B cell (primary cell): ENCODE results near the gene JAK3. TPM values are rescaled to one million over a fixed set of nuclear protein-coding genes. Genes with fewer than 3 reads are reported as not detected.
A peak's percentile ranks its signal among the peaks of the same experiment; 100 is the strongest.

Experiments used
- ATAC-seq: fragments of 200-7000 bp; cut with Tn5 transposase; one replicate; pipeline ENCODE4 v1.10.0; 2021; ENCODE audit warnings: low read depth, mild to moderate bottlenecking, moderate number of reproducible peaks, moderate library complexity
- CTCF ChIA-PET: fragments of 350-600 bp; sonication (Branson Sonifier 250); formaldehyde crosslinking; loops from one replicate; lab custom pipeline; 2021; ENCODE audit warnings: antibody characterized with exemption, inconsistent platforms; lab: Charles Lee
- POLR2A ChIA-PET: fragments of 350-600 bp; sonication (Branson Sonifier 250); formaldehyde crosslinking; loops from one replicate; lab custom pipeline; 2021; ENCODE audit warnings: antibody characterized with exemption; lab: Charles Lee
- DNase-seq: peaks from one replicate; pipeline ENCODE4 v3.0.0; 2013
- H2AFZ ChIP-seq: 2 replicates; pipeline ENCODE4 v1.6.1; 2012; ENCODE audit warnings: mild to moderate bottlenecking, low read depth, low read length; ENCODE audit not compliant: insufficient read depth, poor library complexity, severe bottlenecking
- H3K27ac ChIP-seq, 2 donors: 1 replicate in 1 of 2; 2 replicates in 1 of 2; pipeline ENCODE4 v1.5.1; 2012 to 2013; ENCODE audit warnings: low read length in 2 of 2, mild to moderate bottlenecking in 2 of 2, moderate library complexity in 1 of 2
- H3K27me3 ChIP-seq, 4 experiments: fragments of 200-600 bp in 1 of 4; sonication (generic) in 1 of 4; replicated peaks in 1 of 4; 1 replicate in 2 of 4; 2 replicates in 2 of 4; pipeline versions ENCODE4 v1.6.1 to v1.7.0; 2013 to 2016; ENCODE audit warnings: low read length in 3 of 4, mild to moderate bottlenecking in 2 of 4, mixed read lengths in 1 of 4, moderate library complexity in 1 of 4; ENCODE audit not compliant: insufficient read depth in 4 of 4, control insufficient read depth in 3 of 4; ENCODE audit errors: control extremely low read depth in 1 of 4
- H3K36me3 ChIP-seq, 2 experiments: replicated peaks in 1 of 2; 1 replicate in 1 of 2; 2 replicates in 1 of 2; pipeline versions ENCODE4 v1.6.1 to v1.7.1; 2013; ENCODE audit warnings: low read length in 1 of 2; ENCODE audit not compliant: insufficient read depth in 2 of 2, control insufficient read depth in 1 of 2; ENCODE audit errors: control extremely low read depth in 1 of 2, extremely low read depth in 1 of 2
- H3K4me1 ChIP-seq, 2 donors: fragments of 200-600 bp in 1 of 2; sonication (generic) in 1 of 2; 1 replicate in 1 of 2; 2 replicates in 1 of 2; pipeline versions ENCODE4 v1.5.1 to v1.6.1; 2013 to 2017; ENCODE audit warnings: low read length in 2 of 2; ENCODE audit not compliant: control insufficient read depth in 2 of 2, insufficient read depth in 2 of 2
- H3K4me2 ChIP-seq: replicated peaks from 2 replicates; pipeline ENCODE3; 2012; ENCODE audit warnings: mild to moderate bottlenecking, low read depth, low read length; ENCODE audit not compliant: poor library complexity, severe bottlenecking
- H3K4me3 ChIP-seq, 5 experiments: fragments of 200-600 bp in 1 of 5; sonication (generic) in 1 of 5; 1 replicate in 3 of 5; 2 replicates in 2 of 5; pipeline versions ENCODE4 v1.5.1 to v1.7.0; 2011 to 2016; ENCODE audit warnings: low read length in 4 of 5, mild to moderate bottlenecking in 4 of 5, low read depth in 2 of 5, control low read depth in 1 of 5, moderate library complexity in 1 of 5; ENCODE audit not compliant: insufficient read depth in 1 of 5; ENCODE audit errors: control extremely low read depth in 1 of 5, extremely low read depth in 1 of 5
- H3K79me2 ChIP-seq: fragments of 200-600 bp; sonication (generic); one replicate; pipeline ENCODE4 v1.6.0; 2016; ENCODE audit warnings: low read length; ENCODE audit not compliant: control insufficient read depth, insufficient read depth
- H3K9ac ChIP-seq: fragments of 200-600 bp; sonication (generic); 2 replicates; pipeline ENCODE4 v1.6.1; 2017; ENCODE audit warnings: mild to moderate bottlenecking, low read length, moderate library complexity
- H3K9me3 ChIP-seq, 3 donors: one replicate each; pipeline versions ENCODE4 v1.6.1 to v1.7.1; 2013; ENCODE audit warnings: low read length in 2 of 3; ENCODE audit not compliant: control insufficient read depth in 2 of 3, insufficient read depth in 1 of 3; ENCODE audit errors: control extremely low read depth in 1 of 3
- H4K20me1 ChIP-seq: 2 replicates; pipeline ENCODE4 v1.6.0; 2012; ENCODE audit warnings: mild to moderate bottlenecking, low read length; ENCODE audit not compliant: insufficient read depth, control insufficient read depth, poor library complexity, severe bottlenecking
- H3K27ac Mint-ChIP-seq: one replicate; pipeline ENCODE4 v1.8.0; 2021; ENCODE audit warnings: mixed read lengths
- H3K27me3 Mint-ChIP-seq: one replicate; pipeline ENCODE4 v1.8.0; 2021; ENCODE audit warnings: mixed read lengths
- H3K4me1 Mint-ChIP-seq: one replicate; pipeline ENCODE4 v1.8.0; 2021; ENCODE audit warnings: mixed read lengths
- H3K4me3 Mint-ChIP-seq: one replicate; pipeline ENCODE4 v1.8.0; 2021; ENCODE audit warnings: mixed read lengths
- H3K9me3 Mint-ChIP-seq: one replicate; pipeline ENCODE4 v1.8.0; 2022; ENCODE audit warnings: mixed read lengths; ENCODE audit not compliant: insufficient read depth
- CTCF ChIP-seq: fragments of 200-600 bp; IDR thresholded peaks from one replicate; pipeline ENCODE4 v1.8.0; 2022; ENCODE audit warnings: antibody characterized with exemption, mild to moderate bottlenecking
- EZH2 ChIP-seq: IDR thresholded peaks from 2 replicates; pipeline ENCODE4 v1.6.1; 2012; ENCODE audit warnings: borderline replicate concordance, low read depth, mild to moderate bottlenecking, moderate library complexity, low read length; ENCODE audit not compliant: insufficient read depth, poor library complexity, severe bottlenecking
- WGBS: methylation state at CpG from one replicate; pipeline ENCODE4 v1.1.5; 2013; ENCODE audit warnings: missing lambda C conversion rate; ENCODE audit not compliant: insufficient coverage; 5-methylcytosine and 5-hydroxymethylcytosine counted together
- intact Hi-C: fragments of 100-400 bp; cut with micrococcal nuclease; formaldehyde crosslinking; loops from one replicate; pipeline ENCODE4 v1.10.0; 2022
- polyA plus RNA-seq: library from polyadenylated mRNA; depleted of rRNA; stranded (reverse); fragments of >200 nt; gene quantifications from 2 replicates; pipeline ENCODE4 v1.2.3, GENCODE V29; 2012
- total RNA-seq, 2 donors: library from RNA; stranded (reverse); fragments of 120-200 nt in 1 of 2; gene quantifications; 1 replicate in 1 of 2; 2 replicates in 1 of 2; pipeline versions ENCODE4 v1.2.3 to v1.2.4, GENCODE V29; 2013 to 2022

The JAK3 gene
- total and polyA plus RNA-seq, 2 donors (not counting 1 experiment from before 2014, with no cell fraction given): 102 to 143 TPM

- no peaks in the 10 kb centered on the region for H3K36me3 ChIP-seq
- peaks cover 31 to 32% of the 10 kb centered on the region in 2 donors for H3K4me1 ChIP-seq
- ATAC-seq: no peak
- peaks cover 14% of the 10 kb centered on the region for H3K27me3 Mint-ChIP-seq
- no peaks in the 10 kb centered on the region for H3K9me3 Mint-ChIP-seq
- H3K4me3 ChIP-seq: peak within 1 kb of the TSS in 1 of 5 experiments; percentile 18
- H2AFZ ChIP-seq: peak within 1 kb of the TSS; percentile 47
- no peak within 1 kb of the TSS for H3K27ac ChIP-seq
- 10% methylated on average over 49 of the region's 50 CpGs for WGBS
- H3K9ac ChIP-seq: peak within 1 kb of the TSS; percentile 34
- no peaks in the 10 kb centered on the region for H4K20me1 ChIP-seq
- peaks cover 0 to 12% (median 0%) of the 10 kb centered on the region in 3 donors for H3K9me3 ChIP-seq
- POLR2A ChIA-PET: no interaction called here
- H3K4me2 ChIP-seq: peak within 1 kb of the TSS; percentile 57
- DNase-seq: no peak
- H3K4me1 Mint-ChIP-seq: peaks cover 43% of the 10 kb centered on the region
- peaks cover 0 to 43% (median 22%) of the 10 kb centered on the region in 4 experiments for H3K27me3 ChIP-seq
- TF ChIP-seq EZH2 (no peak), CTCF (no peak)
- no peaks in the 10 kb centered on the region for H3K79me2 ChIP-seq
- H3K27ac Mint-ChIP-seq: no peak within 1 kb of the TSS
- intact Hi-C loops: no loop called here
- H3K4me3 Mint-ChIP-seq: peak within 1 kb of the TSS; percentile 45
- CTCF ChIA-PET: interaction anchor here (0.7 to 1.3 kb wide), 6 partner anchors 8 to 65 kb away, joined by 3 to 4 read pairs (median 3); partner anchors contain the start of gene RPL18A
These were observed 52.9 kb downstream of the JAK3 start, which contains the start of gene B3GNT3 for GRCh38 chr19:17794731-17795494. B3GNT3 (plus strand) TSS chr19:17795138; CDS start chr19:17807808, 12,670 bp downstream.

- intact Hi-C loops: no loop called here
- POLR2A ChIA-PET: no interaction called here
- 70% methylated on average over 7 of the region's 9 CpGs for WGBS
These were observed 53.4 kb downstream of the JAK3 start for GRCh38 chr19:17794412-17794730.

More at GRCh38 chr19:17794412-17794730, 53.4 kb downstream of the JAK3 start:
- no peaks in the 10 kb centered on the region for H3K9me3 Mint-ChIP-seq
- peaks cover 31 to 32% of the 10 kb centered on the region in 2 donors for H3K4me1 ChIP-seq
- no peak for DNase-seq
- H3K4me1 Mint-ChIP-seq: peaks cover 43% of the 10 kb centered on the region
- peak overlapping the region; percentile 47 for H2AFZ ChIP-seq
- CTCF ChIA-PET: interaction anchor here (0.7 to 1.3 kb wide), 5 partner anchors 9 to 65 kb away, joined by 3 to 4 read pairs (median 3); partner anchors contain the start of gene RPL18A
- H3K36me3 ChIP-seq: no peaks in the 10 kb centered on the region
- no peak for ATAC-seq
- H3K79me2 ChIP-seq: no peaks in the 10 kb centered on the region
- TF ChIP-seq EZH2 (no peak), CTCF (no peak)
- peaks cover 0 to 43% (median 22%) of the 10 kb centered on the region in 4 experiments for H3K27me3 ChIP-seq
- H3K4me2 ChIP-seq: peak overlapping the region; percentile 57
- peaks cover 14% of the 10 kb centered on the region for H3K27me3 Mint-ChIP-seq
- peak overlapping the region; percentile 45 for H3K4me3 Mint-ChIP-seq
- H3K27ac Mint-ChIP-seq: no peak overlapping the region
- H3K4me3 ChIP-seq: no peak overlapping the region
- H4K20me1 ChIP-seq: no peaks in the 10 kb centered on the region
- H3K9ac ChIP-seq: no peak overlapping the region
- H3K27ac ChIP-seq: no peak overlapping the region
- H3K9me3 ChIP-seq: peaks cover 0 to 12% (median 0%) of the 10 kb centered on the region in 3 donors
